NCI-H1417 (cell line): Measurements from ENCODE around the gene RRP12.
"Not testable (repeated sequence)": the region's sequence is repeated elsewhere in the genome, so short reads cannot be mapped to it uniquely, and the experiment has no call there.

Source experiments
- DNase-seq, 3 experiments: peaks; one replicate each; lab custom pipeline; 2025; lab: John Stamatoyannopoulos, UW

RRP12 gene

GRCh38 chr10:97400665-97401454 is at the start of gene RRP12:
Gene RRP12 (minus strand): TSS chr10:97401340. CDS start chr10:97401231, 109 bp downstream.
- peak; percentile 81 to 97 (median 91) for DNase-seq

GRCh38 chr10:97450828-97451227 is 49.7 kb upstream of the RRP12 start:
- DNase-seq, result no peak

GRCh38 chr10:97445722-97446639 is 44.8 kb upstream of the RRP12 start, which contains the start of the genes EXOSC1 and ZDHHC16:
Gene EXOSC1 (minus strand): TSS chr10:97446006. CDS start chr10:97445985, 21 bp downstream.
Gene ZDHHC16 (plus strand): TSS chr10:97446175. CDS start chr10:97451676, 5,501 bp downstream.
- peak; percentile 85 to 94 (median 89) for DNase-seq

GRCh38 chr10:97445357-97445721 is 44.2 kb upstream of the RRP12 start:
- DNase-seq, result no peak

GRCh38 chr10:97444212-97444611 is 43.1 kb upstream of the RRP12 start:
- DNase-seq, result no peak

GRCh38 chr10:97442277-97442676 is 41.1 kb upstream of the RRP12 start:
- DNase-seq, result no peak

- DNase-seq, result no peak
Observed at GRCh38 chr10:97435211-97435610, 34.1 kb upstream of the RRP12 start.

- DNase-seq, result no peak
Observed at GRCh38 chr10:97434557-97434956, 33.4 kb upstream of the RRP12 start.

- peak in 1 of 3 experiments; percentile 1 for DNase-seq
Observed at GRCh38 chr10:97434055-97434454, 32.9 kb upstream of the RRP12 start.

GRCh38 chr10:97428572-97428981 is 27.4 kb upstream of the RRP12 start:
- DNase-seq, result no peak

- DNase-seq, result peak in 1 of 3 experiments; percentile 12
Observed at GRCh38 chr10:97427571-97428179, 26.5 kb upstream of the RRP12 start.

- peak in 2 of 3 experiments; percentile 18 to 20 for DNase-seq
Observed at GRCh38 chr10:97426776-97427570, 25.8 kb upstream of the RRP12 start.

GRCh38 chr10:97425964-97426775 is 25.0 kb upstream of the RRP12 start, which contains the start of gene PGAM1:
Gene PGAM1 (plus strand): TSS chr10:97426191. CDS start chr10:97426308, 117 bp downstream.
- DNase-seq, result peak; percentile 87 to 94 (median 89)

- DNase-seq, result not testable (repeated sequence)
Observed at GRCh38 chr10:97423757-97424098, 22.6 kb upstream of the RRP12 start.

- DNase-seq, result no peak
Observed at GRCh38 chr10:97416565-97416964, 15.4 kb upstream of the RRP12 start.

- DNase-seq, result no peak
Observed at GRCh38 chr10:97412891-97413304, 11.8 kb upstream of the RRP12 start.

- DNase-seq, result no peak
Observed at GRCh38 chr10:97411406-97411805, 10.3 kb upstream of the RRP12 start.

GRCh38 chr10:97408496-97408992 is 7.4 kb upstream of the RRP12 start:
- no peak for DNase-seq

GRCh38 chr10:97407952-97408248 is 6.8 kb upstream of the RRP12 start:
- no peak for DNase-seq

- peak; percentile 65 to 85 (median 74) for DNase-seq
Observed at GRCh38 chr10:97407211-97407951, 6.2 kb upstream of the RRP12 start.
